HepG2 (cell line): ENCODE measurements around the gene SMC1B.

Experiments used
- ATRX ChIP-seq: sonication (generic); formaldehyde crosslinking; IDR thresholded peaks from 2 replicates; pipeline ENCODE4 v1.4.0; 2020; ENCODE audit warnings: missing genetic modification reagents, borderline replicate concordance
- CEBPB ChIP-seq: IDR thresholded peaks from 2 replicates; pipeline ENCODE4 v1.6.1; 2011; ENCODE audit warnings: low read depth, low read length, improper control_type of control experiment, borderline replicate concordance
- FOXJ3 ChIP-seq: sonication (generic); formaldehyde crosslinking; IDR thresholded peaks from 2 replicates; pipeline ENCODE4 v1.4.0; 2020; ENCODE audit warnings: missing genetic modification reagents, mild to moderate bottlenecking, borderline replicate concordance
- SIN3A ChIP-seq: IDR thresholded peaks from 2 replicates; pipeline ENCODE4 v1.6.1; 2011; ENCODE audit warnings: low read depth, mild to moderate bottlenecking, control low read depth, low read length, borderline replicate concordance
- ZKSCAN1 ChIP-seq: fragments of 150-350 bp; IDR thresholded peaks from 2 replicates; pipeline ENCODE4 v1.6.1; 2014; ENCODE audit warnings: low read length
- ZNF207 ChIP-seq: fragments of 450-650 bp; IDR thresholded peaks from 2 replicates; pipeline ENCODE4 v1.6.1; 2016; ENCODE audit warnings: antibody characterized with exemption, borderline replicate concordance
- TF ChIP-seq, protein P1 (sequence below): IDR thresholded peaks from 2 replicates; pipeline ENCODE4 v1.6.1; 2016; ENCODE audit warnings: control low read depth
- TF ChIP-seq, protein P2 (sequence below): sonication (generic); formaldehyde crosslinking; IDR thresholded peaks from 2 replicates; pipeline ENCODE4 v1.4.0; 2020; ENCODE audit warnings: mild to moderate bottlenecking, missing genetic modification reagents, borderline replicate concordance

DNA sequence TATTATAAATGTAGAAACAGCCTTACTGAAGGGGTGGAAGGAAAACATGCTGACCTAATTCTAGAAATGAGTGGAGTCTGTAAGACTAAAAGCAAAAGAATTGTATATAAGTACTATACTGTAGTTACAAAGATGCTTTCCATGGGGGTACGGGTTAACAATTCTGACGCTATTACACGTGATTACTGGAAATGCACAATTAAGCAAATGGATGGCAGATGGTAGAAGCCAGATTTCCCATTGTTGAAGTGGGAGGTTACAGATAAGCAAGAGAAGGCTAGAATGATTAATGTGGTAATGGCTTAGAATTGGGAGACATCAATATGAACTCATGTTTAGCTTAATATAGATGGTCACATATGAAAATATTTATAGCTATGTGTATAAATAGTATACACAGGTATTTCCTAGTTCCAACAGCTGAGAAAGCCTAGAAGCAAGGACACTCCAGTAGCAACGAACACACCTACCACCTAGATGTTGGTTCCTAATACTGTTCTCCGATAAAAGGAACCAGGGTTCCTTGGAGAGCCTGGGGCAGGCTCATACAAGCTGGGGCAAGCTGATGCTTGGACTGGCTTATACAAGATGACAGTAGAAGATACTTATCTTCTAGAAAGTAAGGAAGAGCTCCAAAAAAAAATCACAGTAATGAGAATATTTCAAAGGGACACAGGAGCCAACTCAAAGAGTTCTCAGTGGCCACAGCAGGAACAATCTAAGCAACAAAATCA, 13.5 kb downstream of the SMC1B start:
- TF ChIP-seq CEBPB (no peak), SIN3A (no peak), ZNF207 (no peak), FOXJ3 (CRISPR knock-in tag) (no peak), ATRX (CRISPR knock-in tag) (no peak), ZKSCAN1 (no peak)
- TF ChIP-seq, protein P1, sequence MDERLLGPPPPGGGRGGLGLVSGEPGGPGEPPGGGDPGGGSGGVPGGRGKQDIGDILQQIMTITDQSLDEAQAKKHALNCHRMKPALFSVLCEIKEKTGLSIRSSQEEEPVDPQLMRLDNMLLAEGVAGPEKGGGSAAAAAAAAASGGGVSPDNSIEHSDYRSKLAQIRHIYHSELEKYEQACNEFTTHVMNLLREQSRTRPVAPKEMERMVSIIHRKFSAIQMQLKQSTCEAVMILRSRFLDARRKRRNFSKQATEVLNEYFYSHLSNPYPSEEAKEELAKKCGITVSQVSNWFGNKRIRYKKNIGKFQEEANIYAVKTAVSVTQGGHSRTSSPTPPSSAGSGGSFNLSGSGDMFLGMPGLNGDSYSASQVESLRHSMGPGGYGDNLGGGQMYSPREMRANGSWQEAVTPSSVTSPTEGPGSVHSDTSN (CRISPR knock-in tag) = no peak
- TF ChIP-seq, protein P2, sequence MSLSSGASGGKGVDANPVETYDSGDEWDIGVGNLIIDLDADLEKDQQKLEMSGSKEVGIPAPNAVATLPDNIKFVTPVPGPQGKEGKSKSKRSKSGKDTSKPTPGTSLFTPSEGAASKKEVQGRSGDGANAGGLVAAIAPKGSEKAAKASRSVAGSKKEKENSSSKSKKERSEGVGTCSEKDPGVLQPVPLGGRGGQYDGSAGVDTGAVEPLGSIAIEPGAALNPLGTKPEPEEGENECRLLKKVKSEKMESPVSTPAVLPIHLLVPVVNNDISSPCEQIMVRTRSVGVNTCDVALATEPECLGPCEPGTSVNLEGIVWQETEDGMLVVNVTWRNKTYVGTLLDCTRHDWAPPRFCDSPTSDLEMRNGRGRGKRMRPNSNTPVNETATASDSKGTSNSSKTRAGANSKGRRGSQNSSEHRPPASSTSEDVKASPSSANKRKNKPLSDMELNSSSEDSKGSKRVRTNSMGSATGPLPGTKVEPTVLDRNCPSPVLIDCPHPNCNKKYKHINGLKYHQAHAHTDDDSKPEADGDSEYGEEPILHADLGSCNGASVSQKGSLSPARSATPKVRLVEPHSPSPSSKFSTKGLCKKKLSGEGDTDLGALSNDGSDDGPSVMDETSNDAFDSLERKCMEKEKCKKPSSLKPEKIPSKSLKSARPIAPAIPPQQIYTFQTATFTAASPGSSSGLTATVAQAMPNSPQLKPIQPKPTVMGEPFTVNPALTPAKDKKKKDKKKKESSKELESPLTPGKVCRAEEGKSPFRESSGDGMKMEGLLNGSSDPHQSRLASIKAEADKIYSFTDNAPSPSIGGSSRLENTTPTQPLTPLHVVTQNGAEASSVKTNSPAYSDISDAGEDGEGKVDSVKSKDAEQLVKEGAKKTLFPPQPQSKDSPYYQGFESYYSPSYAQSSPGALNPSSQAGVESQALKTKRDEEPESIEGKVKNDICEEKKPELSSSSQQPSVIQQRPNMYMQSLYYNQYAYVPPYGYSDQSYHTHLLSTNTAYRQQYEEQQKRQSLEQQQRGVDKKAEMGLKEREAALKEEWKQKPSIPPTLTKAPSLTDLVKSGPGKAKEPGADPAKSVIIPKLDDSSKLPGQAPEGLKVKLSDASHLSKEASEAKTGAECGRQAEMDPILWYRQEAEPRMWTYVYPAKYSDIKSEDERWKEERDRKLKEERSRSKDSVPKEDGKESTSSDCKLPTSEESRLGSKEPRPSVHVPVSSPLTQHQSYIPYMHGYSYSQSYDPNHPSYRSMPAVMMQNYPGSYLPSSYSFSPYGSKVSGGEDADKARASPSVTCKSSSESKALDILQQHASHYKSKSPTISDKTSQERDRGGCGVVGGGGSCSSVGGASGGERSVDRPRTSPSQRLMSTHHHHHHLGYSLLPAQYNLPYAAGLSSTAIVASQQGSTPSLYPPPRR (CRISPR knock-in tag) = no peak
